NCI-H510A (cell line): ENCODE data around the gene ZMYM2.

Experiments used
- DNase-seq: peaks from one replicate; lab custom pipeline; 2025; lab: John Stamatoyannopoulos, UW

The ZMYM2 gene

DNA sequence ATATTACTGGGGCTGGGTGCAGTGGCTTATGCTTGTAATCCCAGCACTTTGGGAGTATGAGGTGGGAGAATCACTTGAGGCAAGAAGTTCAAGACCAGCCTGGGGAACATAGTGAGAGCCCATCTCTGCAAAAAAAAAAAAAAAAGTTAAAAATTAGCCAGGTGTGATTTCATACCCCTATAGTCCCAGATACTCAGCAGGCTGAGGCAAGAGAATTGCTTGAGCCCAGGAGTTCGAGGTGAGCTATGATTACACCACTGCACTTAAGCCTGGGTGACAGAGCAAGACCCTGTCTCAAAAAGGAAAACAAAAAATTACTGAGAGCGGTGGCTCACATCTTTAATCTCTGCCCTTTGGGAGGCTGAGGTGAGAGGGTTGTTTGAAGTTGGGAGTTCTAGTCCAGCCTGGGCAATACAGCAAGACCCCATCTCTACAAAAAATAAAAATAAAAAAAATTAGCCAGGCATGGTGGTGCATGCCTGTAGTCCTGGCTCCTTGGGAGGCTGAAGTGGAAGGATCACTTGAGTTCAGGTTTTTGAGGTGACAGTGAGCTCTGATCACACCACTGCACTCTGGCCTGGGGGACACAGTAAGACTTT lies 87.5 kb downstream of the ZMYM2 start:
- DNase-seq, result no peak

DNA sequence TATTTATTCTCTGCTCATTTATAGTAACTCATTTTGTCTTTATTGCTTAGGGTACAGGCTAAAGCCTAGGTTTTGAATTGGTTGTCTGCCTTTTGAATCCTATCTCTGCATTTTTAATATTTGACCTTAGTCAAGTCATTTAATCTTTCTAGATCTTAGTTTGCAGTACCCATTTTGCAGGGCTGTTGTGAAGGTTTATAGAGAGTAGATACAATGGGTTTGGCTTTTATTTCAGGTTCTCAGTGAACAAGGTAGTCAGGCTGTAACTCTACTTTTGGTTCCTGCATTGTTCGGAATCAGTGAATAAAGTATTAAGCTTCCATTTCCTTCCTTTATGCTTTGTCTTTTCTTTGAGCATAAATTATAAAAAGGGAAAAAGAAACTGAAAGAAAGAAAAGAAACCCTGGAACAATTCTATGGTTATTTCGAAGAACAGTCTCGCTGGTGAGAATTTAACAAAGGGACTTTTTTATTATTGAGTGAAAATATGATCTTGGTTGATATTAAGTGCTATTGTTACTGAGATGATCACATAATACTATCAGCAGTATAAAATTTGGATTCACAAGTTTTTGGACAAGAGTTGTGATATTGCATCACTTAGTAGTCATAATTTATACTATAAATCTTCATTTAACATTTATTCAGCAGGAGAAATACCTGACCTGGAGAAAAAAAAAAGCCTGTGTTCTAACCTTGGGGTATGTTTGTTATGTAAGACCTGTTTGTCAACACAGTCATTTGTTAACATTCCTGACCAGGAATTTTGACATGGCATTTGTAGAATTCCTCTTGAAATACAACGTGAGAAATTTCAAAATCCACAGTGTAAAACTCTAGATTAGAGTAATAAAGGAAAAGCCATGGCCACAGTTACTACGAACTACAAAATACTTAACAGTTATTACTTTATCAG lies 91.3 kb downstream of the ZMYM2 start:
- DNase-seq, result no peak

DNA sequence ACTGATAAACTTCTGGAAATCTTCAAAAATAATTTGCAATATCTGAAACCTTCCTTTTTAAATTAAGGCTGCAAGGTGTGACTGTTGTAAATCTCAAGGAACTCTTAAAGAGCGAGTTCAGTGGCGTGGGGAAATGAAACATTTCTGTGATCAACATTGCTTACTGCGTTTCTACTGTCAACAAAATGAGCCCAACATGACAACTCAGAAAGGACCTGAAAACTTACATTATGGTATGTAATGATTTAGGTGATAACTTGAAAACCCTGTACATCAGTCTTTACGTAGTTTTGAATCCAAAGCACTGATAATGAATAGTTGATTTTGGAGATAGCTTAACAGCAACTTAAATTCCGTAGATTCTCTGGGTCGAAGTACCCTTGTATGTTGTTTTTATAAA lies 92.8 kb downstream of the ZMYM2 start:
- DNase-seq, result no peak

DNA sequence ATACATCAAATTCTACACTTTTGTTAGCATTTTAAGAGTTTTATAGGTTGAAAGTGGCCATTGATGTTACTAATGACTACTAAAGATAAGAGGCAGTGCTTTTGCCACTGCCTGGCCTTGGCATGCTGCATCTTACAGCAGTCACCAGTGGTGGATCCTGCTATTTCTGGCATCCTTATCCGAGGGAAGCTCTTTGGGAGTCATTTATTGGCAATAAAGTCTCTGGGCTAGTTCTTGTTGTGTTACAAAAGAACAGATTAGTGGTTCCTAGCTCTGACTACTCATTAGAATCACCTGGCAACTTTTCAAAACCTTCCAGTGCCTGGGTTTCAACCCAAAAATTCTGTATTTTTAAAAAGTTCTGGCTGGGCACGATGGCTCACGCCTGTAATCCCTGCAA lies 94.5 kb downstream of the ZMYM2 start:
- no peak for DNase-seq

DNA sequence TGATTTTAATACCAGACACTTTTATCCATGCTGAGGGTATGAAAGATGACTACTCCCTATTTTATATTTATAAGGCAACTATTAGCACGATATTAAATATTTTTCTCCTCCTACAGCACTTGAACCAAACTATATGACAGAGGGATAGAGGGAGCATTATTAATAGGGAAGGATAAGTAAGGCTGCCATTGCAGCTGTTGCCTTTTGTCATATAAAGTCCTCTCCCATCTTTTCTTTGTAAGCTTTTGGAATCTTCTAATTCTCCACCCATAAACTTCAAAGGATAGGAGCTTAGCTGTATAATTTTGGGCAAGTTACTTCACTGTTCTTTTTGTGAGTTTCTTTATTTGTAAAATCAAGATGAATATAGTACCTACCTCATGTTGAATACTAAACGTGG lies 95.4 kb downstream of the ZMYM2 start:
- no peak for DNase-seq

DNA sequence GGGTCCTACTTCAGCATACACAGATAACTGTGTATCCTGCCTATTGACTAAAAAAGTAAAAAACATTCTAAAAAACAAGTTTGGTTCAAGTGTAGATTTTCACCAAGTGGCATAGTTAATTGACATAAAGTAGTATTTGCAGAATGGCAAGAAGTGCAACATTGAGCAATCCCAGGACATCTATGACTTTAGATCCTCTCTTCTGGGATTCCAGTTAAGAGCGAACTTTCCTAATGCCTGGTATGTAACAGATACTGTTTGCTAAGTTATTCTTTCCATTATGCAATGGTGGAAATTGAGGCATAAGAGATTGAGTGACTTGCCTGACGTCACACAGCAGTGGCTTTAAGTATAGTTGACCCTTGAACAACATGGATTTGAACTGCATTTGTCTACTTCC lies 96.1 kb downstream of the ZMYM2 start:
- DNase-seq, result no peak

DNA sequence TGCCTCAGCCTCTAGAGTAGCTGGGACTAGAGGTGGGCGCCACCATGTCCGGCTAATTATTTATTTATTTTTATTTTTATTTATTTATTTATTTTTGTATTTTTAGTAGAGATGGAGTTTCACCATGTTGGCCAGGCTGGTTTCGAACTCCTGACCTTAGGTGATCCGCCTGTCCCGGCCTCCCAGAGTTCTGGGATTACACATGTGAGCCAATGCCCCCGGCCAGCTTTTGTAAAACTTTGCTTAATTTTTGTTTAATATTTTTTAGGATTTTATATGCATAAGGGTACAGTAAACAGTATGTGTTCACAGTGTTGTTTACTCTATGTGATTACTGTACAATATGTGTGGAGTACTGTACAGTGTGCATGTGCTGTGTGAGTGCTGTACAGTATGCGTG lies 98.7 kb downstream of the ZMYM2 start:
- DNase-seq, result no peak

DNA sequence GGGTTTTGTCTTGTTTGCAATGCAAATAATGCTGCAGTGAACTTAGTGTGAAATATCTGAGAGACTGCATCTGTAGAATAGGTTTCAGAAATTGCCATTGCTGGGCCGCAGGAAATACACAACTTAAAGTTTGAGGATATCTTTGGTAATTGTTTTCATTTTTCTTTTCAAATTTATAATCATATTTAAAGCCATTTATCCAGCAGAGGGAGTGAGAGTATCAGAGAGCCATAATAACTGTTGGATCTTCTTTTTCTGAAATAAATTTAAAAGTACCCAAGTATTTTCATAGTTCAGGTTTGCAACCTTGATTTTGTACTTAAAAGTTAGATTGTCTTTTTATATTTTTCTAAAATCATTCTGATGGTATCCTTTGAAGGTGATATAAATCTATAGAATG lies 99.4 kb downstream of the ZMYM2 start:
- no peak for DNase-seq

DNA sequence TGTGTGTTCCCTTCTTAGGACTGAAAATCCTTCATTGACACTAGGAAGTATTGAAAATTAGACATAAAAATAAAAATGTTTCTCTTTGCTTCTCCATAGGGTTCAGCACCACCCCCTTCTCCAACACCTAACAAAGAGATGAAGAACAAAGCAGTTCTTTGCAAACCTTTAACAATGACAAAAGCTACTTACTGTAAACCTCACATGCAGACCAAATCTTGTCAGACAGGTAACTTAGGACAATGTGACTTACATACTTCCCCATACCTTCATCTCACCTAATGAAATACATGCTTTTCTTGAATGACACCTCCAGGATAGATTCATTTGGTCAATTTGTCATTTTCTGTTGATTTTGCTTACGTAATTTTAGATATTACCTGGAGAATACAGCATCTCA lies 99.9 kb downstream of the ZMYM2 start:
- no peak for DNase-seq

DNA sequence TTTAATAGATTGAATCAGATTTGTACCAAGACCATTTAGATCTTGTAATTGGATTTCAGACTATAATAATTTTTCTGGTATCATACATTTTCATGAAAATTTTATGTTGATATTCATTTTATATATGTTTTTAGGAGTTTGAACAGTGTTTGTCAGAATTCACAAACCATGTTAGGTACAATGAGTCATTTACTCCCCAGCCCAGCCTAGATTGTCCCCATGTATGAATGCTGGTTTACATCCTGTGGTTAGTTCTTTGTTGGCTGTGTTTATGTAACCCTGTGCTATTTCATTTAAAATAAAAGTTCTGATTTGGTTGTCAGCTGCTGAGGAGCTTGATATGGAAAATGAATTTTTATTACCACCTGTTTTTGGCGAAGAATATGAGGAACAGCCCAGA lies 105.6 kb downstream of the ZMYM2 start:
- DNase-seq, result no peak

DNA sequence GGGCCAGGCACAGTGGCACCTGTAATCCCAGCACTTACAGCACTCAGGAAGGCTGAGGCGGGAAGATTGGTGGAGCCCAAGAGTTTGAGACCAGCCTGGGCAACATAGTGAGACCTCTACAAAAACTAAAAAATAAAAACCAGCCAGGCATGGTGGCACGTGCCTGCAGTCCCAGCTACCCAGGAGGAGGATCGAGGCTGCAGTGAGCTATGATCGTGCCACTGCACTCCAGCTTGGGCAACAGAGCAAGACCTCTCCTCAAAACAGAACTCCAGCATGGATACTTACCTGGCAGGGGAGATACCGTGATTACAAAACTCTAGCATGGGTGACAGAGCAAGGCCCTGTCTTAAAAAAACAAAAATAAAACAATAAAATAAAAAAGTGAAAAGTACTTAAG lies 107.0 kb downstream of the ZMYM2 start:
- no peak for DNase-seq

DNA sequence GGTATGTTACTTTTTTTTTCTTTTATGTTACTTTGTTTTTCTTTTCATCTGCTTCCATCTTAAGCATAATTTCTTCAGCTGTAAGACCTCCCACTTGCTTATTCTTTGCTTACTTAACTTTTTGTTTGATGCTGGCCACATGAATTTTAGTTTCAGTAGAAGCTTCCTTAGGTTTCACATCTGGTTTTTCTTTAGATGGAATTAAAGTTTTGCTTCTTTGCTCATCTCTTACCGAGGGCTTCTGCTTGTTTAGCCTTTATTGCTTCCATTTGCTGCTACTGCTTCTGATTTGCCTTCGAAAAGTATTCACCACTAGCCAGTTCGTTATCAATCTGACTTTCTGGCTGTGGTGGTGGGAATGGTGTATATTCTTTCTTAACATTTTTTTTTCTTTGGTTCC lies 111.4 kb downstream of the ZMYM2 start:
- no peak for DNase-seq

DNA sequence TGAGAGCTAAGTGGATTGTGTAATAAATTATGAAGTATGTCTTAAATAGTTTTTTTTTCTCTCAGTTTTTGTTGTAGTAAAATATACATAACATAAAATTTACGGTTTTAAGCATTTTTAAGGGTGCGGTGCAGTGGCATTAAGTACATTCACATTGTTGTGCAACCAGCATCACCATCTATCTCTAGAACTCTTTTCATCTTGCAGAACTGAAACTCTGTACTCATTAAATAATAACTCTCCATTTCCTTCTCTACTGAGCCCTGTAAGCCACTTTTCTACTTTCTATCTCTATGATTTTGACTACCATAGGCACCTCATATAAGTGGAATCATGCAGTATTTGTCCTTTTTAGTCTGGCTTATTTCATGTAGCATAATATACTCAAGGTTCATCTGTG lies 115.2 kb downstream of the ZMYM2 start:
- DNase-seq, result no peak

DNA sequence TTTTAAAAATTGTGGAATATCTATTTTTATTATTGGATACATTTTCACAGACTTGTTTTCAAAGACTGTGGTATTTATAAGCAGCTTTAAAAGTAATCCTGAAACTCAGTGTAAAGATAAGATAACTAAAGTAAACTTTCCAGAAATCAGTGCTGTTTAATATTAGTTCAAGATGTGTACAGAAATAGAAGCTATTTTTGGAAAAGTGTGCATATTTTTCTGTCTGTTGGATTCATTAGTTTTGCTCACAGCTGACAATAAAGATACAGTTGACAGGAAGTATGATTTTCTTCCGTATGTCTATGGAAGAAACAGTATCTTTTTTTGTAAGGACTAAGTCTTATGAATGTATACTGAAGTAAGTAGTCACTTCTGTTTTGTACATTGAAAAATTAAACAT lies 116.4 kb downstream of the ZMYM2 start:
- no peak for DNase-seq

DNA sequence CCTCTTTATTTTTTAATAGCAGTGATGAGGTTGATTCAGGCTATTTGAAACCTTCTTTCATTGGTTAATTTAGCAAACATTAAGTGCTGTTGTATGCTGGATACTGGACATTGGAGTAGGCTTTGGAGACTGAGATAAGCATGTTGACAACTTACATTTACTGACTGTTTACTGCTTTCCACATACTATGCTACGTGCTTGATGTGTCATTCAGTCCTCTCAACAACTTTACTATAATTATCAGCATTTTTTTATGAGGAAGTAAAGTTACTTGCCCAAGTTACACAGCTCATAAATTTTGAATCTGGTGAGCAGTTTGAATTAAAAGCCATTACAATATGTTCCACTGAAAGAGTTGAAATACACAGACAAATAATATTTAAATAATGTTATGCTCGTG lies 118.6 kb downstream of the ZMYM2 start:
- DNase-seq, result no peak

DNA sequence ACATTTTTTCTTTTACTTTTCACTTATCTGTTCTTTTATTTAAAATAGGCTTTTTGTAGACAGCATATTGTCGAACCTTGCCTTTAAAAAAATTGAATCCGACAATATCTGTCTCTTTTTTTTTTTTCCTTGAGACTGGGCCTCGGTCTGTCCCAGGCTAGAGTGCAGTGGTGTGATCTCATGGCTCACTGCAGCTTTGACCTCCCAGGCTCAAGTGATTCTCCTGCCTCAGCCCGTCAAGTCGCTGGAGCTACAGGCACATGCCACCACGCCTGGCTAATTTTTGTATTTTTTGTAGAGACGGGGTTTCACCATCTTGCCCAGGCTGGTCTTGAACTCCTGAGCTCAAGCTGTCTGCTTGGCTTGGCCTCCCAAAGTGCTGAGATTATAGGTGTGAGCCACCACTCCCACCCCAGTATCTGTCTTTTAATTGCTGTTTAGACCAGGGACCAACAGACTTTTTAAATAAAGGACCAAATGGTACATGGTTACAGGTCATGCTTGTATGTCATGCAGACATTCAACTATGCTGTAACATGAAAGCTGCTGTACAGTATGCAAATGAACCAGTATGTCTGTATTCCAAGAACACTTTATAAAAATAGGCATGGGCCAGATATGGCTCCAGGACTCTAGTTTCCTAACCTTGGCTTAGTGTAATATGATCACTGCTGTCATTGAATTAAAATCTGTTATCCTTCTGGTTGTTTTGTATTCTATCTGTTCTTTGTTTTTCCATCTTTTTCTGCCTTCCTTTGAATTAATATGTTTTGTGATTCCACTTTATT lies 122.0 kb downstream of the ZMYM2 start:
- no peak for DNase-seq

DNA sequence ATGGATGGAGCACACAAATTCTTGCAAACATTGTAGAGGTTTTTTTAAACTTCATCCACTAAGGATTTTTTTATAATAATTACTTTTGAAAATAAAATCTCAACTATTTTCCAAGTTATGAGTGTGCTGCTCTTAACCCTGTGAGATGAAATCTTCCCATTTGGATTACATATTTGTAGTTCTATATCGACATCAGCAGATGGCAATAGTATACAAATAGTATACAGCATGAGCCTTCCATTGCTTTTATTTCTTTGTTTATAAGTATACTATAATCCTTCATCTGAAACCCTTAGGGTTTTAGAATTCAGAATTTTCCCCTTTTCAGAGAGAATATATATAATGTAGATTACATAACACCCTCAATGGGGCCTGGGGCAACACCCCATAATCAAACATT lies 131.8 kb downstream of the ZMYM2 start:
- no peak for DNase-seq

DNA sequence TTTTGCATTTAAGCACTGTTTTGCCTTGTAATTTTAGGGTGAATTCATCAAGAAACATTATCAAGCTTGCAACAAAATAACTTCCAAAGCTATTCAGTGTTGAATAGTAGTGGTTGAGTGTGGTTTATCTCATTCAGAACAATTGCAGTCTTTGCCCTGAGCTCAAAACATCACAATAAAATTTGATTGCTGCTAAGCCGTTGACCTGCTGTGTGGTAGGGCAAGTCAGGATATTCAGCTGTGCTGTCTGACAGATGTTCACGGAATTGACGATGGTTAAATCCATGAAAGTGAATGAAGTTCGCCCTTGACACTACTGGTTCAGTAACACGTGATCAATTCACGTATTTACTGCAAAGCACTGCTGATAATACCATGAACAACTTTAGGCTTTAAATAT lies 135.4 kb downstream of the ZMYM2 start:
- no peak for DNase-seq

DNA sequence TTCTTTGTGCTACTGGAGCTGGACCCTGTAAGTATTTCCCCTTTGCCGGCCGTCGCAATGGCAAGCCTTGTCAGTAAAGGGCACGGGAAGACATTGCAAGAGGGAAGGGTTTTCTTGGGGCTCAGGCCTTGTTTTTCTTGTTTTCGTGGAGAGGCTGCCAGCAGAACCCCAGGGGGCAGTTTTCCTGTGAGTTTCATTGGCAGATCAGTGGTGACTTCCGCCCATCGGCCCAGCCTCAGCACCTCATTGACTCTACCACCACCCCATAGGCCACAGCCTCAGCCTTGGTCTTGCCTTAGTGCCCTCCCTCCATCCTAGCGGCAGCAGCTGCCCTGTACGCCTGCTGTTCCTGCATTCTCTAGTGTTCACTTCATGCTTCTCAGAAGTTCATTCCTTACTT lies 140.8 kb downstream of the ZMYM2 start:
- DNase-seq, result no peak

DNA sequence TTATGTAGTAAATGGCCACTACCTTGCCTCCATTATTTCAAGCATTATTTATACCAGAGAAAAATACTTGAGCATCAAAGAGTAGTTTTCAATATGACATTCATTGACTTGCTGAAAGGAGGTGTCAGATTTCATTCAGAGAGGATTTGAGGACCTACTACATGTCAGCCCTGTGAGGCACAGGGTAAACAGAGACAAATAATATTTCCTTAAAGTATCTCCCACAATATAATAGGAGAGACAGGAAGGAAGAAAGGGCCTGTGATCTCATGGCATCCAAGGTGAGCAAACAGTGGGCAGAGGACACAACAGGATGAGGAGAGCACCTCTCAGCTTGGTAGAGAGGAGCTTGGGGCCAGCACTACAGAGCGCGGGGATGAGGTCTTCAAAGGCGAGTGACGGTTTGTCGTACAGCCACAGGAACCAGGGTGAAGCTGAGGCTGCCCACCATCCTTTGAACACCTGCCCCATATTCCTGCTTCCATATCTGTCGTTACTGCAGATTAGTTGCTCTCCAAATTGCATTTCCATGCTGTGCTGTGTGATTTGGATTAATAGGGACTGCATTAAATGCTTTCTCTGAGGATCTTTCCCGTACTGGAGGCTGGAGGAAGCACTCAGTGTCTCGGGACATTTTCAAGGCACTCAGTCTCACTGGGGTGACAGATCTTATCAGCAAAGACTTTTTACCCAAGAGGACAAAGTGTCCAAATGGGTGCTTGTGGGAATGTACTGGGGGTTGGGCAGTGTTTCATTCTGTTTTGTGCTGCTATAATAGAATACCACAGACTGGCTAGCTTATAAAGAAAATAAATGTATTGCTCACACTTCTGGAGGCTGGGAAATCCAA lies 143.2 kb downstream of the ZMYM2 start:
- DNase-seq, result peak; percentile 46

DNA sequence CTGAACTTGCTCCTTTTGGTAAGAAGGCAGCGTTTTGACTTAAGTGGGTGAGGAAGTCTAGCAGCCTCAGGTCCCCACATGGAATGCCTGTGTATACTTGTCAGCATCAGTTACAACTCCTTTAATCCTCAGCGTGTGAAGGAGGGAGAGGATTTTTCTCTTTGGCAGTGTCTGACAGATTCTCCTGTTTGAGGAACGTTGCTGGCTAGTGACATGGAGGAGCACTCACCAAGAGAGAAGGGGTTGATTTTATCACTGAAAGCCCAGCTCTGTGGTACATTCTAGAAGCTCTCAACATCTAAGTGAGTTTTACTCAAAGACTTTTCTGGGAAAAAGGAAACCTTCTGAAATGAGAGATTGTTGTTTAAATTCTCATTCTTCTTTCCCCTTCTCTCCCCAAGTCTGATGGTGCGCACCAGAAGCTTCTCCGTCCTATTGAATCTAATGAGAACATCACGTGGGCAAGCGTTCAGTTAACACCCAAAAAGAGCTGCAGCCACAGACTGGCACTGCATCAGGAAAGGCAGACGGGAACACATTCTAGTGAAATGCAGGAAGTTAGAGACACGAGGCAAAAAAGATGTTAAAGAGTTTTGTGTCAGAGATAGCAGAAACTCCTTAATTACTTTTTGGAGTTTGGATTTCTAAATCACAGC lies 144.1 kb downstream of the ZMYM2 start:
- no peak for DNase-seq
